GM18858 (cell line): ENCODE results near the gene KCNJ2.

Experiments used
- ATAC-seq: cut with Tn5 transposase; IDR thresholded peaks from one replicate; pipeline ENCODE4 v1.9.1; 2021; ENCODE audit not compliant: unreplicated experiment

The KCNJ2 gene

GRCh38 chr17:70168977-70169708 is at the start of gene KCNJ2:
TSS of gene KCNJ2 (plus strand) at chr17:70169532. CDS start at chr17:70175040, 5,508 bp downstream.
- ATAC-seq, result peak; percentile 90

- no peak for ATAC-seq
Measured at GRCh38 chr17:70119545-70119944, 49.8 kb upstream of the KCNJ2 start.

- ATAC-seq, result no peak
Measured at GRCh38 chr17:70119983-70120382, 49.3 kb upstream of the KCNJ2 start.

DNA sequence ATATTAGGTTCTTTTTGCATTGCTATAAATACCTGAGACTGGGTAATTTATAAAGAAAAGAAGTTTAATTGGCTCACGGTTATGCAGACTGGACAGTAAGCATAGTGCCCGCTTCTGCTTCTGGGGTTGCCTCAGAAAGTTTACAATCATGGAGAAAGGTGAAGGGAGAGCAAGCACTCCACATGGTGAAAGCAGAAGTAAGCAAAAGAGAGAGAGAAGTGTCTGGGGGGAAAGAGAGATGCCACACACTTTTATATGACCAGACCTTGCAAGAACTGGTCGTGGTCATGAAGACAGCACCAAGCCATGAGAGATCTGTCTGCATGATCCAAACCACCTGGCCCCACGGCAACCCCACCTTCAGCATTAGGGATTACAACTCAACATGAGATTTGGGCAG is 48.9 kb upstream of the KCNJ2 start:
- ATAC-seq, result no peak

GRCh38 chr17:70121126-70121525 is 48.2 kb upstream of the KCNJ2 start:
- ATAC-seq, result no peak

DNA sequence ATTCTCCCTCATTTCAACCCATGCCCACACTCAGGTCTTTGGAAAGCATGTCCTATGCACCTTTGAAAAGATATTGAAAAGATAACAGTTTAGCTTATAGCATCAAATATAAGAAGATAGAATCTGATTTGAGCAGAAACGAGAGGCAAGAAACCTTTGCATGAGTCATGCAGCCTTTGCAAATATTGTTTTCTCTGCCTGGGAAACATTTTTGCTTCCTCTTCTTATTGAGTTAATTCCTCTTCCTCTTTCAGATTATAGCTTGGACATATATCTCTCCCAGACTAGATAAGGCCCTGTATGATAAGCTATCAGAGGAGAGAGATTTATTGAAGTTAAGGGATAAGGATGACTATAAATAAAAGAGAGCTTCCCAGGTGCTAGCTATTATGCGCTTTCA is 46.1 kb upstream of the KCNJ2 start:
- no peak for ATAC-seq

DNA sequence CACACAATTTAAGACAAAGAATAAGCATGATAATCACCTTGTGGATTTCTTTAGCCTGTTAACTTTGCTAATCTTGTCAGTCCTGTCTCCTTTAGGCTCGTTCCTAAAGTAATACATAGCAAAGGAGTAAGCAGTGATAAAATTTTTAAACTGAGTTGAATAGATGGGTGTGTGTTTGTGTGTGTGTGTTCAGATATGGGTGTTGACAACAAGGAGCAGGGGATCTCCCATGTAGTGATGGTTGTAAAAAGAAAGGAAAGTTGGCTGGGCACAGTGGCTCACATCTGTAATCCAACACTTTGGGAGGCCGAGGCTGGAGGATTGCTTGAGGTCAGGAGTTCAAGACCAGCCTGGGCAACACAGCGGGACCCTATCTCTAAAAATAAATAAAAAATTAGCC is 44.6 kb upstream of the KCNJ2 start:
- ATAC-seq, result no peak

GRCh38 chr17:70127221-70127873 is 42.0 kb upstream of the KCNJ2 start:
- no peak for ATAC-seq

DNA sequence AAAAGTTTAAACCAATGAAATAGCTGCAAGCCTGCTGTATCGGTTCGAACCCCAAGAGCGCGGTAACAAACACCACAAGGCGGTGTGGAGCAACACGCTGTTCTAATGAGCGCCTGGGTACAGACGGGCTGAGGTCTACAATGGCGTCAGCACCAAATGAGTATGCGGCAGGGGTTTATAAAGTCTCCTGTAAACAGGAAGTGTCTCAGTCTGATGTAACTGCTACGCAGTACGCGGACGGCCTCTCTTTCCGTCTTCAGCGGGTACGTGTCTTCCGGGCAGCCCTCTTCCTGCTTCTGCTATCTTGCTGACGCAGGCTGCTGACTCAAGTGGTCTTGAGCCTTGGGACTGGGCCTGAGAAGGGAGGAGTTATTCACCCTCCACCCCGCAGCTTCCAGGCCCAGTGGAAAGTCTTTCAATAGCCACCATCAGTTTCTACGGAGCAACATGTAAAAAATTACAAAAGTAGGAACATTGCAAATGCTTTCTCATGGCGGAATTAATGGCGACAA is 40.5 kb upstream of the KCNJ2 start:
- no peak for ATAC-seq

- no peak for ATAC-seq
Measured at GRCh38 chr17:70130289-70130688, 39.0 kb upstream of the KCNJ2 start.

- no peak for ATAC-seq
Measured at GRCh38 chr17:70132505-70132904, 36.8 kb upstream of the KCNJ2 start.

DNA sequence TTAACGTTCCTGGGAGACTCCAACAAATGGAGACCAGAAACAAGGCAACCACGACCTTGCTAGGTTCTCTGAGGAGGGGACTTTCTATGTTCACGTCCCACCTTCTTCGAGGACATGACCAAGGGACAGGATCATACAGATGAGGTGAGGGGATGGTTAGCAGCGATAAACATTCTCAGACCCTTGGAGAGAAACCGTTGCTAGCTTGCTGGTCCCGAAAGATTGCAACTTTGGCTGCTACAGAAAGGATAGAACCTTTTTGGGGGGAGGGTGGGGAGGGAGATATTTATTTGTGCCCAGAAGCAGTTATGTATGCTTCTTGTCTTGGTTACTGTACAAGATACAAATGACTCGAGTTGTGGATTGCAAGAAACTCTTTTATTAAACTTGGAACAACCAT is 35.3 kb upstream of the KCNJ2 start:
- ATAC-seq, result no peak

DNA sequence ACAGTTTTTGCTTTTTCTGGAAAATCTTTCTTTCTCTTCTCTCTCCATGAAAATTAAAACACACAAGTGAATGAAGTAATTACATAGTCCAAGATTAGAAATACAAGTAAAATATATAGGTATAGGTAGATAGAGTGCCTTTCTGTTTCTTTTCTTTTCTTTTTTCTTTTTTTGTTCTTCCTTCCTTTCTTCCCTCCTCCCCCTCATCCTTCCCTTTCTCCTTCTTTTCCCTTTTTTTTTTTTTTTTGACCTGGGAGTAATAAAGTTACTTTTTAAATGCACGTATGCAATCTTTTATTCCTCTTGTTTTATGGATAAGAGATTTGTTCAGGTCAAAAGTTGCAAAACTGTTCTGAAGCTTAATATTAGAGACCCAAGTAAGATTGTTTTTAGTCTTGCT is 34.6 kb upstream of the KCNJ2 start:
- no peak for ATAC-seq

DNA sequence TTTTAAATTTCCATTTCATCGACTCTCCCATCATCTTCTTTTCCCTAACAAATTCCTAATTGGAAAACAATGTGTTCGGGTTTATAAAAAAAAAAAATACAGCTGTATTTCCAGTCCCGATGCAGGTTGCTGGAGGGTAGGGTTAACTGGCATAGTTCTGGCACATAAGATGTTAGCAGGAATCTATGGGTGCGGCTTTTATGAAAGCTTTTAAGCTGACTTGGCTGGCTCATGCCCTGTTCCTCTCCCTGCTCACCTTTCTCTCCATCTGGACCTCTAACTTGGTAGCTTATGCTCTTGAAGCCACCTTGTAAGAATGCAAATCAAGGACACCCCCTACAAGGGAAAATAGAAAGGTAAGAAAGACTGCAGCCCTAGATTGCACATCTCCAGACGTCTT is 33.2 kb upstream of the KCNJ2 start:
- ATAC-seq, result no peak

DNA sequence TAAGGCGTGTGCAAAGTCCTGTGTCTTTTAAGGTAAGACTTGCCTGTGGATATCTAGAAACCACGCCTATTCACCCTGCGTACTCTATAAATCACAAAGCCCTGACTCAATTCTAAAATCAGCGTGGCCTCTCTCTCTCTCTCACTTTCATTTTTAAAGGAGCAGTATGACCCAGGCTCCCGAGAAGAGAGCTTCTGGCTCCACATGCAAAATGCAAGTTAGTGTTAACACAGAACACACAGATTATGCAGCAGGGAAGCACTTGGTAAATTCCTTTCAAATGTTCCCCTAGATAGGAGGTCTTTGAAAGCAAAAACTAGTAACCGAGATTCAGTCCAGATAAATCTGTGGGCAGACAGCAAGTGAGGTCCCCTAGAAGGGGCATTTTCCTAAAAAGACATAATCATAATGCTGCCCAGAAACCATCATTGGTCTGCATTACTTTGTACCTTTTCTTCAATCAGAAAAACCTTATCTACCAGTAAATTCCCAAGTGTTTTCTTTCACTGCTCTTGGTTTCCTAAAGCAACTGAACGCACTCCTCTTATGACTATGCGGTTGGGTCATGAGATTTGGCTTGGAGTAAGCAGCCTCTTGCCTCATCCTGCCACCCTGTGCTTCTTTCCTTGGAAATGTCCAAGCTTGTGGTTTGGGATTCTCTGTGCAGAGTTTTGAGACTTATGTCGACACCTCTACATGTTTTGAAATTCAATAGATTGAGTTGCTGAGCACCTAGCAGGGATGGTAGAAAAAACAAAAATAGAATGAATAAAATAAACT is 31.7 kb upstream of the KCNJ2 start:
- ATAC-seq, result peak; percentile 98

DNA sequence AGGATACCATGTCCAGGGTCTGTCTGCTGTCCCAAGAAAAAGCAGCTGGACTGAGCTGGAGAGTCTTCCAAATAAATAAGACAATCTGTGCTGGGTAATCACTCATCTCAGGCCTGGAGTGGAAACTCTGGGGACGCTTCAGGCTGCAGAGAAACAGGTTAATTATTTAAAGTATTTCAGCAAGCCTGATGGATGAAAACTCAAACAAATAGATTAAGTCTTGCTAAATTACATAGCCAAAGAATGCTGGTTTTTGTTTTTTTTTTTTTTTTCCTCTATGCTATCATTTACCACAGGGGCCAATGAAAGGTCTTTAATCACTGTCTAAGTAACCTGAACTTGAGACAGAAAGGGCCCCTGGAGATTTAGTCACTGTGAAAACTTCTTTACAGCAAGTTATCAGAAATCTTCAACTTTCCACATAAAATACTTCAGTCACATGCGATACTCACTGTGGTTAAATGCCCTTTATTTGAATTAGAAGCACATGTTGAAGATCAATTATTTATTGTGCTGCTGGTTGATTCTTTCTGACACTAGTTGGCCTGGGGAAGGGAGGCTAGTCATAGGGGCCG is 31.0 kb upstream of the KCNJ2 start:
- ATAC-seq, result no peak

- no peak for ATAC-seq
Measured at GRCh38 chr17:70139449-70139993, 29.8 kb upstream of the KCNJ2 start.

- no peak for ATAC-seq
Measured at GRCh38 chr17:70144260-70144846, 25.0 kb upstream of the KCNJ2 start.

GRCh38 chr17:70153210-70153609 is 16.1 kb upstream of the KCNJ2 start:
- no peak for ATAC-seq

- ATAC-seq, result no peak
Measured at GRCh38 chr17:70157151-70157550, 12.2 kb upstream of the KCNJ2 start.

DNA sequence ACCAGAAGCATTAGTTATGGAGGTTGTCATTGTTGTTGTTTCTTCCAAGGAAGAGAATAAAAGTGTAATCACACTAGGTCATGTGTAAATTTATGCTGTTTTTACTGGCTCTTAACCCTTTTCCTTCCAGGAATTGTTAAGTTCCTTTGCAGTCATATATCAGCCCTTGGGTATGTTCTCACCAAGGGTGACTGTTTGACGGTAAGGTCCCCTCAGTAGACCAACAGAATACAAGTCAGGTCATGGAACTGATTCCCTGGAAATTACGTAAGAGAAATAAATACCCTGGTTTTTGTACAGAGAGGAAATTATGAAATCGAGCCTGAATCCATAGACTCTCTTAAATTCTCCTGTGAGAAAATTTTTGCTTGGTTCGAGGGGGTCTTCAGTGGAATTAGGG is 11.2 kb upstream of the KCNJ2 start:
- ATAC-seq, result no peak
